ENCODE measurements around the gene TRIO.

Gene TRIO

GRCh38 chr5:14247054-14247386, 103.9 kb downstream of the TRIO start:
- DNase-seq (ENCODE audit: low read depth): no peak

- no peak for DNase-seq (ENCODE audit: low read depth)
Observed at GRCh38 chr5:14249258-14250082, 106.3 kb downstream of the TRIO start.

GRCh38 chr5:14250084-14250695, 107.0 kb downstream of the TRIO start:
- DNase-seq (ENCODE audit: low read depth): no peak

GRCh38 chr5:14250748-14251701, 107.9 kb downstream of the TRIO start:
- DNase-seq (ENCODE audit: low read depth): no peak

- no peak for DNase-seq (ENCODE audit: low read depth)
Observed at GRCh38 chr5:14251733-14252132, 108.6 kb downstream of the TRIO start.

GRCh38 chr5:14252793-14253192, 109.7 kb downstream of the TRIO start:
- DNase-seq (ENCODE audit: low read depth): no peak

- DNase-seq (ENCODE audit: low read depth): no peak
Observed at GRCh38 chr5:14254686-14255085, 111.5 kb downstream of the TRIO start.

GRCh38 chr5:14256026-14256690, 113.0 kb downstream of the TRIO start:
- no peak for DNase-seq (ENCODE audit: low read depth)

- DNase-seq (ENCODE audit: low read depth): no peak
Observed at GRCh38 chr5:14256756-14257393, 113.7 kb downstream of the TRIO start.

- DNase-seq (ENCODE audit: low read depth): no peak
Observed at GRCh38 chr5:14257995-14258403, 114.9 kb downstream of the TRIO start.

- no peak for DNase-seq (ENCODE audit: low read depth)
Observed at GRCh38 chr5:14258840-14259239, 115.7 kb downstream of the TRIO start.

- no peak for DNase-seq (ENCODE audit: low read depth)
Observed at GRCh38 chr5:14260637-14261036, 117.5 kb downstream of the TRIO start.

GRCh38 chr5:14261235-14261634, 118.1 kb downstream of the TRIO start:
- no peak for DNase-seq (ENCODE audit: low read depth)

- DNase-seq (ENCODE audit: low read depth): no peak
Observed at GRCh38 chr5:14261856-14262611, 118.9 kb downstream of the TRIO start.

- DNase-seq (ENCODE audit: low read depth): no peak
Observed at GRCh38 chr5:14263113-14263512, 120.0 kb downstream of the TRIO start.

GRCh38 chr5:14263699-14264098, 120.6 kb downstream of the TRIO start:
- no peak for DNase-seq (ENCODE audit: low read depth)

GRCh38 chr5:14264605-14265316, 121.6 kb downstream of the TRIO start:
- peak; percentile 39 for DNase-seq (ENCODE audit: low read depth)

- no peak for DNase-seq (ENCODE audit: low read depth)
Observed at GRCh38 chr5:14265570-14265969, 122.4 kb downstream of the TRIO start.

- no peak for DNase-seq (ENCODE audit: low read depth)
Observed at GRCh38 chr5:14266171-14266570, 123.0 kb downstream of the TRIO start.

GRCh38 chr5:14266686-14267085, 123.5 kb downstream of the TRIO start:
- DNase-seq (ENCODE audit: low read depth): no peak
